ENCODE results near the gene ACO2.
"Not testable (repeated sequence)": the region's sequence is repeated elsewhere in the genome, so short reads cannot be mapped to it uniquely, and the experiment has no call there.

Gene ACO2

DNA sequence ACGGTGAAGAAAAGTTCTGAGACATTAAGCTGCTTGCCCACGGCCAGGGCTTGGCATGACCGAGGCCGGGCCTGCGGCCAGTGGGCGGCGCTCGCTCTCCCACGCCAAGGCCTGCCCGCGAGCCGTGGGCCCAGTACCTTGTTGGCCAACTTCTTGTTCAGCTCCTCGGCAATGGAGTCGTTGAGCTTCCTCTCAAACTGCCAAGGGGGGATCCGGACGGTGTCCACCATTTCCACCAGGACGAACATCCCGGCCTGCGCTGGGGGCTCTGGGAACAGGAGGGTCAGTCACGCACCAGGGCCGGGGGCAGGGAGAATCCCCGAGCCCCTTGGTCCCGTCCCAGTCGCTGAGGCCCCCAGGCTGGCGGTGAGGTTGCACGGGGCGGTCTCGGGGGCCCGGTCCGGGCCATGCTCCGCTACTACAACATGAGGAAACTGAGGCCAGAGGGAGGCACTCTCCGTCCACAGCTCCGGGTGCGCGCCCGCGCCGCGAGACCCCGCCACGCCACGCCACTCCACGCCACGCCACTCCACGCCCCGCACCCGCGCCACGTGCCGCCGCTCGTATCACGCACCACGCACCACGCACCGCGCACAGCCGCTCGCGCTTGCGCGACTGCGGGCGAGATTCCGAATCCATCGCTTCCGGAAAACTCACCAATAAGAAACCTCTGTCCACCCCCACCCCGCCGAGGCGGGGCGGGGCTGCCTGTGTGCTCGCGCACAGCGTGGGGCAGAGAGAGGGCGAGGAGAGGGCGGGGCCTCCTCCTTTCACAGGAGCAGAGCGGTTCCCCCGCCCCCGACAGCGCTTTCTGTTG, 75.1 kb downstream of the ACO2 start, which contains the start of gene POLR3H:
Gene POLR3H, minus strand, starts transcription at position 617 of the 817 bp plus-strand sequence. Its CDS starts 369 bp downstream, at position 248.
- peak; percentile 100 for DNase-seq

DNA sequence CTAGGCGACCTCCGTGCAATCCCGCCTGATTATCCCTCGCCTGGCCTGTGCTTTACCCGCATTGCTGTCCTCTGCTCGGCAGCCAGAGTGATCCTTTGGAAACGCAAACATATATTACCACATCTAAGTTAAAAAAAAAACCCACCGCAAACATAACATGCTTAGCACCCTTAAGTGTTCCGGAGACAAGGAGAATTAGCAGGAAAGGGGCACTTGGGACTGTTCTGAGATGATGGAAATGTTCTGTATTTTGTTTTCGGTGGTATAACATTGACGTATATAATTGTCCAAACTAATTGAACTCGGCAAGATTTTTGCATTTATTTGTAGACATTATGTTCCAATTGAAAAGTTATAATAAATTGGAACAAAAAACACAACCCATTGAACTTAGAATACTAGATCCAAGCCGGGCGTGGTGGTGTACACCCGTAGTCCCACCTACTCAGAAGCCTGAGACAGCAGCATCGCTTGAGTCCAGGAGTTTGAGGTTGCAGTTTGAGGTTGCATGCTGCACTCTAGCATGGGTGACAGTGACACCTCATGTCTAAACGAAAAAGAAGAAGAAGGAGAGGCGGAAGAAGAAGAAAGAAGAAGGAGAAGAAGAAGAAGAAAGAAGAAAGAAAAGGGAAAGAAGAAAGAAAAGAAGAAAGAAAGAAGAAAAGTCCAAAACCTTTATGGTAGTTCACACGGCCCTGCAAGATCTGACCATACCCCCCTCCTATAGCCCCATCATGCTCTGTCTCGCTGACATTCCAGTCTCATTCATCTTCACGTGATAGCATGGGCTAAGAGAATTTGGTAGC, 76.0 kb downstream of the ACO2 start:
- DNase-seq: peak; percentile 39

DNA sequence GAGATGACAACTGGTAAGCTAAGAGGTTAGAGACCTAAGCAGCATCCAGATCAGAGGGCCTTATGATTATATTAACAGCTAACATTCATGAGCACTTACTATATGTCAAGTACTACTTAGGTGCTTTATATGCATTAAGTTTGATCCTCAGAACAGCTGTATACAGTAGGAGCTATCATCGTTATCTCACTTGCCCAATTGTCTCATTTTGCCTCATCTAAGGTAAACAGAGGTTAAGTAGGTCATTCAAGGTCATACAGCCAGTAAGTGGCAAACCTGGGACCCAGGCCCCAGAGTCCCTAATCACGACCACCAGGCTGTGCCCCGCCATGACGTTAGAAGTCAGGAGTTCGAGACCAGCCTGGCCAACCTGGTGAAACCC, 79.9 kb downstream of the ACO2 start:
- no peak for DNase-seq

DNA sequence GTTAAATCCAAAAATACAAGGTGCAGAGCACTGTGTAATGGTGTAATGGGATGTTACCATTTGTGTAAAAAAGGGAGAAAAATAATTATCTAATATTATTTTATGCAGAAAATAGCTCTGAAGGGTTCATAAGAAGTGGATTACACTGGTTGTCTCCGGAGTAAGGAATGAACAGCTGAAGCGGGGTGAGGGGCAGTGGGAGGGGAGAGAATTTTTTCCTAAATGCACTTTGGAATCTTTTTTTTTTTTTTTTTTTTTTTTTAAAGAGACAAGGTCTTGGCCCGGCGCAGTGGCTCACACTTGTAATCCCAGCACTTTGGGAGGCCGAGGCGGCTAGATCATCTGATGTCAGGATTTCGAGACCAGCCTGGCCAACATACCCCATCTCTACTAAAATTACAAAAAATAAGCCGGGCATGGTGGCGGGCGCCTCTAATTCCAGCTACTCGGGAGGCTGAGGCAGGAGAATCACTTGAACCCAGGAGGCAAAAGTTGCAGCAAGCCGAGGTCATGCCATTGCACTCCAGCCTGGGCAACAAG, 82.1 kb downstream of the ACO2 start:
- DNase-seq: no peak

DNA sequence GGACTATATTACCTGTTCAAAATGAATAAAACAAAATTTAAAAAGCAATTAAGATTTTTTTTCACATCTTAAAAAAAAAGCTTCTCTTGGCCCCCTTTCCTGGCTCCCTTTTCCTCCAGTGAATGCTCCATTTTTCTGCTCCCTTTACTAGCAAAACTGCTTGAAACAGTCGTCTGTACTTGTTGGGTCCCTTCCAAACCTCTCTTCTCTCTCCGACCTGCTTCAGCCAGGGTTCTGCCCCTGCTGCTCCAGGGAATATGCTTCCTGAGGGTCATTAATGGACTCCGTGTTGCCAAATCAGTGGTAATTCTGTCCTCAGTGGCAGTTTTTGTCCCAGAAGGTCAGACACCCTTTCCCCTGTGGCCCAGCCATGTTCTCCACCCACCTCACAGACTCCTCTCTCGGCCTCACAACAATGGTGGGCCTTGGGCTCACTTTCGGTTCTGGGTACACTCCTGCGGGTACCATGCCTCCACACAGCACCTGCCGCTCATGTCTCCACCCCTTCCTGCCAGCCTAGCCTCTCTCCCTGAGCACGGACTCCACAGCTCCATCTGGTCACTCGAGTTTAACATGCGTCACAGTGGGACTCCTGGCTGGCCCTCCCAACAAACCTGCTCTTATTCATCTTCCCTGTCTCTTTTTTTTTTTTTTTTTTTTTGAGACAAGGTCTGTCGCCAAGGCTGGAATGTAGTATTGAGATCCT, 83.1 kb downstream of the ACO2 start:
- DNase-seq: peak; percentile 44

DNA sequence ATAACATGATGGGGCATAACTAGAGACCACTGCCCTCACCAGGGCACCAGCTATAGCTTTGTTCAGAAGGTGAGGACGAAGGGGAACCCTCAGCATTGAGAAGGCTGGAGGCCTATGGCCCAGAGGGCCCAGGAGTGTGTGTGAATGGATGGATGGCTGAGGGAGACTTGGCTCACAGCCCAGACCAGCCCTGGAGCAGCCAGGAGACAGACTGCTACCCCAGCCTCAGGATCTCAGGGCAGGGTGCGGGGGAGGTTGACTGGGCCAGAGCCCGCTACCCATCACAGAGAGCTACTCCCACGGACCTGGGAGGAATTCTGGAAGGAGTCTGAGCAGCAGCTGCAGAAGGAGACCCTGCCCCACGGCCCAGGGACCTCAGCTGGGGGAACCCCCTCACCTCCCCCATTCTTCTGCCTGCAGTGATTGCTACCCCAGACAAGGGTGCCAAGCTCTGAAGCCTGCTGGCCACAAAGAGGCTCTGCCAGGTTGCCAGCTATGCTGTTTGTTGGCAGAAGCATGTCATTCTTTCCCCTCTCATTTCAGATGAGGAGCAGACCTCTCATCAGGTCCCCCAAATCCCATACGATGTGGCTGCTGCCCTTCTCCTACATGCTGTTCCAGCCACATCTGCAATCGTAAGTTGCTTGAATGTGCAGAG, 86.5 kb downstream of the ACO2 start:
- peak; percentile 68 for DNase-seq

DNA sequence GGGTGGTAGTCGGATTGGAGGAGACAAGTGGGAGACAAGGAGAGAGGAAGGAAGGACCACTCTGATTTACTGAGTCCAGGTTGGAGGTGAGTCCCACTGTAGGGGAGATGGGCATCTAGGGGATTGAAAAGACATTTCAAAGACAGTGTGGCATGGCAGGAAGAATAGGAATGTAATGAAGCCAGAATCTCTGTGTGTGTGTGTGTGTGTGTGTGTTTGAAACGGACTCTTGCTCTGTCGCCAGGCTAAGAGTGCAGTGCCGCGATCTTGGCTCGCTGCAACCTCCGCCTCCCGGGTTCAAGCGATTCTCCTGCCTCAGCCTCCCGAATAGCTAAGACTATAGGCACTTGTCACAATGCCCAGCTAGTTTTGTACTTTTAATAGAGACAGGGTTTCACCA, 87.6 kb downstream of the ACO2 start:
- peak; percentile 13 for DNase-seq

DNA sequence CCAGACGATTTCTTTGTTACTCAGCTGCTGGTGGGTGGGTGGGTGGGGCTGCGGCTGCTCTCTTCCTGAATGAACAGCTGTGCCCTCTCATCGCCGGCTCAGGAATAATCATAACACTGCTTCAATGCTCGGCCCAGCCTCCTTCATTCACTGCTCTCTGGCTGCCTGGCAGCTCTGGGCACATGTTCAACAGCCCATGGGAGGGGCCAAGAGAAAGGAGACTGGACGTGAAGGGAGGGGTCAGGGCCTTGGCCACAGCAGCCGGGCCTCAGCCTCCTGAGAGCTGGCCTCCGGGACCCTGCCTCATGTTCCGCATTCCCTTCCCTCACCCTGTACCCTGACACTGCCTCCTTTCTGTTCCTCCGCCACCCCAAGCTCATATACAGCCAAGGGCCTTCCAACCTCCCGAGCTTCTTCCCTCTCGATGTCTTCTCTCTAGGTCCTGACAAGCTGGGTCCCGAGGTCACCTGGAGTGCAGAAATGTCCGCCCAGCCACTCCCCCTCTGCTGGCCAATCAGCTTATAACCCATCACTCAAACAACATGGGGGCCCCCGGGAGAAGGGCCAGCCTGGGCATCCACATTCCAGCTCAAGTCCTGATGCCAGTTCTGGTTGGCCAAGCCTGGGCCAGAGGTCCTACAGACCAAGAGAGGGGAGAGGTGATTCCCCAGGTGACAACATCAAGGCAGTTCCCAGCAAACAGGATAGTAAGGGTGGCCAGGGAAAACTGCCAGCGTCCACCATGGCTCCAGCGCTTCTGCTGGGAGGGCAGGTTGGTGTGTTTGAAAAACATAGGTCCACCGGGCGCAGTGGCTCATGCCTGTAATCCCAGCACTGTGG, 88.7 kb downstream of the ACO2 start:
- peak; percentile 87 for DNase-seq

DNA sequence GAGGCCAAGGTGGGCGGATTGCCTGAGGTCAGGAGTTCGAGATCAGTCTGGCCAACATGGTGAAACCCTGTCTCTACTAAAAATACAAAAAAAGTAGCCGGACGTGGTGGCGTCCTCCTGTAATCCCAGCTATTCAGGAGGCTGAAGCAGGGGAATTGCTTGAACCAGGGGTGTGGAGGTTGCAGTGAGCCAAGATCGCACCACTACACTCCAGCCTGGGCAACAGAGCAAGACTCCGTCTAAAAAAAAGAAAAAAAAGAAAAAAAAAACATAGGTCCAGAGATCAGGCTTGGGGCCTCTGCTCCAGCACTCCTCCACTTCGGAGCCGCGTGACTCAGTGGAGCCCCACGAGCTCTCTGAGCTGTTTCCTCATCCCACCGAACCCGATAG, 89.3 kb downstream of the ACO2 start:
- DNase-seq: not testable (repeated sequence)

DNA sequence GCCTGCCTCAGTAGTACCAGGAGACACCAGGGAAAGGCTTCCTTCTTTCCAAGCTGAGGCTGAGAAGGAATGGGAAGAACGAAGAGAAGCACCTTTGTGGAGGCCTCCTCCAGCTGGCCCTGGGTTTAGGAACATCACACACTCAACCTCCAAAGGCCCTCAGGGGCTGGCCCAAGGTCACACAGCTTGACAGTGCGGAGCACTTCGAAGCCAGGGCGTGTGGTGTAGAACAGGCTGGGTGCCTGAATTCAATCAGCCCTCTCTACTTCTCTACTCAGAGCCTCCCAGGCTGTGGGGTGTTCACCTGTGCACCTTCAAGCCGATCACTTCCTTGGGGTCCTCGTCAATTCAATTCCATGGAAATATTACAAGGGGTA, 91.2 kb downstream of the ACO2 start:
- DNase-seq: no peak

DNA sequence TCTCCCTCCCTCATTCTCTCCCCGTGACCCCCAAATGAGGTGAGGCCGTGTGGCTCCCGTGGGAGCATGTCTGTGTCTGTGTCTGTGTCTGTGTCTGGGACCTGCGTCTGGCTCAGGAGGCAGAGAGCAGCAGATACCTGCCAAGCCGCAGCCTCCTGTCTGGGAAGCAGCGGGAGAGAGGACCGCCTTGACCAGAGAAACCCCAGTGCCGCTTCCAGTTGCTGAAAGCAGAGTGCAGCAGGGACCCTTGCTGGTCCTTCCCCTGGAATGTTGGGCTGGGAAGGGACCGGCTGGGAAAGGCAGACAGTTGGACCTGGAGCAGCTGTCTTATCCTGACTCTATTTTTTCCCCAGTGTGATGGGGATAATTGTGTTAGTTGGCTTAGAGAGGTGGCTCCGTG, 92.4 kb downstream of the ACO2 start:
- DNase-seq: peak; percentile 27

DNA sequence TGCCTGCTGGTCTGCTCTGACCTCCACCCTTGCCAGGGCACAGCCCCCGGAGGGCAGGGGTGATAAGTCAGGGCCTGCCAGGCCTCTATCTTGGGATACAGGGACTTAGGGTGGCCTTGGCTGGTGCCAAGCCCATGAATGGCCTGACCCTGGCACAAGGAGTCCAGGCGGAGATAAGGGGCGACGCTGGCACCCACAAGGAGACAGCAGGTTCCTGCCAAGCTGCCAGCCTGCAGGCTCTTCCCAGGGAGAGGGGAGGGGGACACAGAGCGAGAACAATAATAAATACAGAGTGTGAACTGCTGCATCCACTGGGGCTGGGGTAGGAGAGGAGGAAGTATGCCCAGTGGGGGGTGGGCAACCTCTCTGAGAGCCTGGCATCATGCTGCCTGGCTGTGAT, 92.9 kb downstream of the ACO2 start:
- peak; percentile 84 for DNase-seq

DNA sequence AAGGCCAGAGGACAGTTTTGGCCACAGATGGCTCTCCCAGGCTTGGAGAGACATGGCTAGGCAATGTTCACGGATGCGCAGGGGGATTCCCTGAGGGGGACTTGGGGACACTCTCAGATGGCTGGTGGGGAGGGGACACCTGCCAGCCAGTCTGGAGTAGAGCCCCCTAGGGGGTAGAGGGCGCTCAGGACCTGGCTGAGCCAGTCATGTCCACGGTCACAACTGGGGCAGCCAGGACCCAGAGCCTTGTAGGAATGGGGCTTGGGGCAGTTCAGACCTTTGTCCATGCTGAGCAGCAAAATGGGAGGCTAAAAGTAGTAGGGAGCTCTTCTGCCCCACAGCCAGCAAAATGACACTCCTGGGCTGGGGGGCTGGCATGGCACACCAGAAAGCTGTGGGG, 93.5 kb downstream of the ACO2 start:
- no peak for DNase-seq

DNA sequence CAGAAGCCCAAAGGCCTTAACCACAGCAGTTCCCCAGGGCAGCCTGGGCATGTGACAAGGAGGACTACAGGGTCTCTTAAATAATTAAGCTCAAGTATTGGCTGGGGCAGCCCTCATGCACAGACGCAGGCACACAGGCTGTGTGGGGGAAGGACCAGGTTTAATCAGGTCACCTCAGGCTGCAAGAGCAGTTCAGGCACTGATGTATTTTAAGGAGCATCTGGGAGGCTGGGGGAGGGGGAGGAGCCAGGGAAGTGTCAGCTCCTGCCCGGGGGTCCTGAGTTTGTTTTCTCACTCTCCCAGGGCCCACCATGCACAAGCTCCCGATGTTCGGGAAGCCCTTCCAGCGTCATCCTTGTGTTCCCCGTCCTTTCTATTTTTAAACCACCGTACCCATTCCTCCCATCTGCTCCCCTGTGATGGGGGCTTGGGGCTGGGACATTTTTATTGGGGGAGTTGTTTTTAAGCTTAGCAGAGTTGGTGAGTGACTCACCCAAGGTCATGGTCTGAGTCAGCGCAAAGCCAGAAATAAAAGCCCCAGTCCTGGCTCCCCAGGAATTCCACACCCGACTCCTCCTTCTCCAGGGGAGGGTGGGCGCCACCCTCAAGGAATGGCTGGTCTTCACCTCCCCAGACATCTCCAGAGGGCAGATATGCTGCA, 94.3 kb downstream of the ACO2 start:
- DNase-seq: no peak

DNA sequence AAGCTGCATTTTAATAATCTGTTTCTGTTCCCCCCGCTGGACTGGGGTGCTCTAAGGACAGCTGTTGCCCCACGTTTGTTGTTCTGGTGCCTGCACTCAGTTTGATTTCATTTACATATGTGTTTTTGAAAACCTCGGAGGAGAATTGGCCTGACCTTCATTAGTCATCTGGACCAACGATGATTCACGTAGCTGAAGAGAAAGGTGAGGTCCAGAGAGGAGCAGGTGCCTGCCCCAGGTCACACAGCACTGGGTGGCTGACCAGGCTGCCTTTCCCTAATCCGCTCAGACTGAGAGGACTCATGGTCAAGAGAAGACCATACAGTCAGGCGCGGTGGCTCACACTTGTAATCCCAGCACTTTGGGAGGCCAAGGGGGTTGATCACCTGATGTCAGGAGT, 95.6 kb downstream of the ACO2 start:
- no peak for DNase-seq

DNA sequence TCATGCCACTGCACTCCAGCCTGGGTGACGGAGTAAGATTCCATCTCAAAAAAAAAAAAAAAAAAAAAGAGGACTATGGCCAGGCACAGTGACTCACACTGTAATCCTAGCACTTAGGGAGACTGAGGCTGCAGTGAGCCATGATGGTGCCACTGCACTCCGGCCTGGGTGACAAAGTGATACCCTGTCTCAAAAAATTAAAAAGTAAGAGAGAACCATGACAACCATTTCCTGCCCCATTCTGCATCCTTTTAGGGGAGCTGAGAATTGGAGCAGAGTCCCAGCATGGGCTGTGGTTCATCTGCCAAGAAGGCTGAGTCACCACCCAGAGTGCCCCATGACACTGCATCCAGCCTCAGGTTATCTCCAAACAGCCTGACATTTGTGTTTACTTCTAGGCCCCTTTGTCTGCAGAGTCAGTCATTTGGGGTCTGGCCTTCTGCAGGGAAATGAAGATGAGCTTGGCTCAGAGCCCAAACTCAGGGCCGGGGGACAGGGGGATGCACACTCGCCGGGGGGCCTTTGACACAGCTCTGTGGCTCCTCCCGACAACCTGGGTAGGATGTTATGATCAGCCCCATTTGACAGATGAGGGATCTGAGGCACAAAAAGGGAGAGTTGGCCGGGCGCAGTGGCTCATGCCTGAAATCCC, 96.6 kb downstream of the ACO2 start:
- DNase-seq: peak; percentile 69

DNA sequence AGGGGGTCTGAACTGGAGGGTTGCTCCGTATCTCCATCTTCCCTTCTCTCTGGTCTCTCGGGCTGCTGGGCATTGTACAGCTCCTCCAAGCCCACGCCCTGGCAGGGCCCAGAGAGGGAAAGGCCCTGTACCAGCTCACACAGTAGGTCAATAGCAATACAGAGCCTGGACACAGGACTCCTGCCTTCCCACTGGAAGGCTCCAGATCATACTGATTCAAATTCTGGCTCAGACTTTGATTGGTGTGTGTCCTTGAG, 98.5 kb downstream of the ACO2 start:
- no peak for DNase-seq

DNA sequence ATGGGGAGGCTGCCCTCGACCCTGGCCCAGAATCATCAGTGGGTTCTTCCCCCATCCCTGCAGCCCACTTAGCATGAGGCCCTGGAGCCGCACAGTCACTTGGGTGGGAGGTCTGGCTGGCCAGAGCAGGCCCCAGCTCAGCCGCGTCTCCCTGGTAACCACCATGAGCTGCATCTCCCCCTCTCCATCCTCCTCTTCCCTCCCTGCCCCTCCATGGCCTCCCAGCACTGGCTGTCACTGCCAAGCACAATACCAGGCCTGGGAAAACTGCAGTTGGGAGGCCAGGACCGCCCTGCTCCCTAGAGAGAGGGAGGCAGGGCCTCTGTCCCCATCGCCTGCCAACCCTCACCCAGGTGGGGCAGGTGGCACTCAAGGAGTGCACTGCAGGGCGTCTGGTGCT, 99.9 kb downstream of the ACO2 start:
- DNase-seq: peak; percentile 31

DNA sequence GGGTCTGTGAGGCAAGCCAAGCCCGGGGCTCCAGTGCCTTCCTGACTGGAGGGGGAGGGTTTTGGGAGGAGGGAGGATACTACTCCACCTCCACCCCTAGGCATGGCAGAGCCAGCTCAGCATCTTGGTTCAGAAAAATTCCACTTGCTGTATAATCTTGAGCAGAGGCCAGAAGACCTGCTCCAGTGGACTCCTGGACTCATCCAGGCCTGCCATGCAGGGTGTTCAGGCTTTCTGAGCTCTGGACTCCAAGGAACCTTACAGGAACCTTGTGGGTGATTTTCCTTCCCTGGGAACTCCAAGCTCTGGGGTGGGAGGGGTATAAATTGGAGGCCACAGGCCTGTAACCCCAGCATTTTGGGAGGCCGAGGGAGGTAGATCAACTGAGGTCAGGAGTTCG, 101.3 kb downstream of the ACO2 start:
- DNase-seq: no peak

DNA sequence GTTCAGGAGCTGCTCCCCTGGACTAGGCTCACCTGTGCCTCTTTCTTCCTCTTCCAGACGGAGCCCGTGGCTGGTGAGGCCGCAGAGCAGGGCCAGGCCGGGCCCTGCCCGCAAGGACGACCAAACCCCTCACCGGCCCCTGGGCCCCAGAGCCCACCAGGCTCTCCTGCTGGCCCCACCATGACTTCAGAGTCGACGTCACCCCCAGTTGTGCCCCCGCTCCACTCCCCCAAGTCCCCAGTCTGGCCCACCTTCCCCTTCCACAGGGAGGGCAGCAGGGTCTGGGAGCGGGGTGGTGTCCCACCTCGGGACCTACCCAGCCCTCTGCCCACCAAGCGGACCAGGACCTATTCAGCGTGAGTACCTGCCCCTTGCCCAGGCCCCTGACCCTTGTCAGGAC, 102.9 kb downstream of the ACO2 start:
- no peak for DNase-seq

DNA sequence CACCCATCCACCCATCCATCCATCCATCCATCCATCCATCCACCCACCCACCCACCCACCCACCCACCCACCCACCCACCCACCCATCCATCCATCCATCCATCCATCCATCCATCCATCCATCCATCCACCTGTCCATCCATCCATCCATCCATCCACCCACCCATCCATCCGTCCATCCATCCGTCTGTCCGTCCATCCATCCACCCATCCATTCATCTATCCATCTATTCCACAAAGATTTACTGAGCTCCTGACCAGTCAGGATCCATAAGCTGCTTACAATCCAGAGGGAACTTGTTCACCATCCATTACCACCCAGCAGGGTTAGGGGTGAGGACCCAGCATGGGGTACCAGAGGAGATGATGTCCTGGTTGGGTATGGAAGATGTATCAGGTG, 103.4 kb downstream of the ACO2 start:
- DNase-seq: not testable (repeated sequence)

Measured in NCI-H69 (cell line).